Left ventricle myocardium inferior (tissue), 1 donor: ENCODE measurements around the gene LARP4. TPM values are rescaled to one million over a fixed set of nuclear protein-coding genes. Genes with fewer than 3 reads are reported as not detected.
"Not testable (repeated sequence)": the region's sequence is repeated elsewhere in the genome, so short reads cannot be mapped to it uniquely, and the experiment has no call there.

ENCODE experiments used
- DNase-seq: peaks from one replicate; pipeline ENCODE4 v3.0.0-alpha.2; 2020
- H3K27ac ChIP-seq: fragments of 200-600 bp; replicated peaks from 2 replicates; pipeline ENCODE4 v1.8.0; 2021
- H3K27me3 ChIP-seq: fragments of 200-600 bp; 2 replicates; pipeline ENCODE4 v1.8.0; 2021; ENCODE audit warnings: low read depth
- H3K36me3 ChIP-seq: fragments of 200-600 bp; 2 replicates; pipeline ENCODE4 v1.8.0; 2021
- H3K4me1 ChIP-seq: fragments of 200-600 bp; 2 replicates; pipeline ENCODE4 v1.8.0; 2021
- H3K4me3 ChIP-seq: fragments of 200-600 bp; 2 replicates; pipeline ENCODE4 v1.8.0; 2021; ENCODE audit warnings: mild to moderate bottlenecking, moderate library complexity
- H3K9me3 ChIP-seq: fragments of 200-600 bp; replicated peaks from 2 replicates; pipeline ENCODE4 v1.8.0; 2021
- CTCF ChIP-seq: fragments of 200-600 bp; IDR thresholded peaks from 2 replicates; pipeline ENCODE4 v1.8.0; 2021; ENCODE audit warnings: antibody characterized with exemption, mild to moderate bottlenecking, borderline replicate concordance
- intact Hi-C: fragments of 100-400 bp; cut with micrococcal nuclease; formaldehyde crosslinking; loops from one replicate; pipeline ENCODE4 v1.11.0; 2022
- total RNA-seq: library from RNA; stranded (reverse); fragmentation: NEBNext Ultra II Directional; extraction: Animal tissue kit (Norgen Biotek cat#: 25700); gene quantifications from one replicate; pipeline ENCODE4 v1.2.1, GENCODE V29; 2021
- donor health status: DM: no; HTN: yes; CAD: no; lungs with severe emphysema.

LARP4 gene
- total RNA-seq, 1 donor from 2014 or later = 69.0 TPM

- Histone ChIP-seq H3K4me3 (peak overlapping the region; percentile 29), H3K27ac (peak overlapping the region; percentile 64), H3K27me3 (no peaks in the 10 kb centered on the region), H3K4me1 (peaks cover 12% of the 10 kb centered on the region), H3K36me3 (no peaks in the 10 kb centered on the region), H3K9me3 (no peaks in the 10 kb centered on the region)
- intact Hi-C loops = loop anchor here (10.0 kb wide), 1 partner anchor 310 kb away; no protein-coding TSS in a partner anchor
- no peak for TF ChIP-seq CTCF
- no peak for DNase-seq
These were observed 45.8 kb upstream of the LARP4 start for GRCh38 chr12:50354908-50355307.

- DNase-seq = no peak
- no peak for TF ChIP-seq CTCF
- Histone ChIP-seq H3K4me3 (no peak overlapping the region), H3K36me3 (no peaks in the 10 kb centered on the region), H3K9me3 (no peaks in the 10 kb centered on the region), H3K27me3 (no peaks in the 10 kb centered on the region), H3K4me1 (peaks cover 12% of the 10 kb centered on the region), H3K27ac (no peak overlapping the region)
- intact Hi-C loops = loop anchor here (10.0 kb wide), 1 partner anchor 309 kb away; no protein-coding TSS in a partner anchor
These were observed 45.3 kb upstream of the LARP4 start for GRCh38 chr12:50355365-50355764.

DNA sequence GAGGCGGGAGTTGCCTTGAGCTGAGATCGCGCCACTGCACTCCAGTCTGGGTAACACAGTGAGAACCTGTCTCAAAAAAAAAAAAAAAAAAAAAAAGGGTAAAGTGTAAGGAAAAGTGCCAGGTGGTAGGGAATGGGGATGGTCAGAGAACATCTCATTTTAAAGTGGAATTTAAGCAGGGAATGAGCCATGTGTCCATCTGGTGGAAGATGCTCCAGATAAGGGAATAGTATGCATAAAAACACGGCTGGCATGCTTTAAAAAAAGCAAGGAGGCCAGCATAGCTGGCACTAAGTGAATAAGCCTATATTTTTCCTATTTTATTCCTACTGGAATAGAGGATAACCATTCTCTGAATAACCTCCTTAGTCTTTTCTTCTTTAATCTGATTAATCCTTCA is 38.0 kb upstream of the LARP4 start:
- H3K9me3 ChIP-seq = no peaks in the 10 kb centered on the region
- no peaks in the 10 kb centered on the region for H3K4me1 ChIP-seq
- intact Hi-C loops = no loop called here
- no peak for DNase-seq
- H3K4me3 ChIP-seq = no peak overlapping the region
- no peaks in the 10 kb centered on the region for H3K36me3 ChIP-seq
- TF ChIP-seq CTCF = no peak
- H3K27me3 ChIP-seq = no peaks in the 10 kb centered on the region
- H3K27ac ChIP-seq = no peak overlapping the region

GRCh38 chr12:50363141-50363540 is 37.5 kb upstream of the LARP4 start:
- Histone ChIP-seq H3K36me3 (no peaks in the 10 kb centered on the region), H3K27me3 (no peaks in the 10 kb centered on the region), H3K9me3 (no peaks in the 10 kb centered on the region), H3K27ac (no peak overlapping the region), H3K4me3 (no peak overlapping the region), H3K4me1 (no peaks in the 10 kb centered on the region)
- intact Hi-C loops = no loop called here
- no peak for TF ChIP-seq CTCF
- DNase-seq = no peak

GRCh38 chr12:50365709-50366406 is 34.8 kb upstream of the LARP4 start:
- Histone ChIP-seq H3K27me3 (no peaks in the 10 kb centered on the region), H3K4me3 (no peak overlapping the region), H3K27ac (no peak overlapping the region), H3K36me3 (no peaks in the 10 kb centered on the region), H3K4me1 (no peaks in the 10 kb centered on the region), H3K9me3 (no peaks in the 10 kb centered on the region)
- no peak for DNase-seq
- intact Hi-C loops = no loop called here
- no peak for TF ChIP-seq CTCF

GRCh38 chr12:50370672-50371071 is 30.0 kb upstream of the LARP4 start:
- intact Hi-C loops, H3K27me3 ChIP-seq, H3K36me3 ChIP-seq, H3K9me3 ChIP-seq, H3K4me3 ChIP-seq, H3K27ac ChIP-seq, H3K4me1 ChIP-seq, DNase-seq: not testable (repeated sequence)
